NCI-H2081 treated with DMSO at 0.1 percent for 48 hours (cell line): ENCODE results near the gene PSG11.
"Not testable (repeated sequence)": the region's sequence is repeated elsewhere in the genome, so short reads cannot be mapped to it uniquely, and the experiment has no call there.

Experiments used
- DNase-seq: peaks from one replicate; lab custom pipeline; 2025; lab: John Stamatoyannopoulos, UW

Gene PSG11

DNA sequence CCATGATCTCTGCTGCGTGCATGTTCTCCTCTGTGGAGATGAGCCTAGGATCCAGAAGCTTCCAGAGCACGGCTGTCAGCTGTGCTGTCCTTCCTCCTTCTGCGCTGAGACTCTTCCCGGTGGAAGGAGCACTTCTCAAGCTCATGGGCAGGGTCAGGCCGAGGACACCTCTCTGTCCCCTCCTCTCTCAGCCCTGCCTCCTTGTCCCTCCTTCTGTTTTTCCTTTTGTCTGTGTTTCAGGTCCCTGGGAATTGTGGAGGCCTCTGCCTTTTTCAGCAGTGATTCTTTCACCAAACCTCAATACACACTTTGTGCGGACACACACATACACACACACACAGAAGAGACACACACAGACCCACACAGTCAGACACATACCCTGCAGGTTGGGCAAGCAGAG is at the start of gene PSG11:
TSS of gene PSG11 (minus strand) at position 101 of the 400 bp plus-strand sequence. CDS start at position 4, 97 bp downstream.
- not testable (repeated sequence) for DNase-seq

- not testable (repeated sequence) for DNase-seq
Observed at GRCh38 chr19:43062418-43062817, 36.1 kb upstream of the PSG11 start.

DNA sequence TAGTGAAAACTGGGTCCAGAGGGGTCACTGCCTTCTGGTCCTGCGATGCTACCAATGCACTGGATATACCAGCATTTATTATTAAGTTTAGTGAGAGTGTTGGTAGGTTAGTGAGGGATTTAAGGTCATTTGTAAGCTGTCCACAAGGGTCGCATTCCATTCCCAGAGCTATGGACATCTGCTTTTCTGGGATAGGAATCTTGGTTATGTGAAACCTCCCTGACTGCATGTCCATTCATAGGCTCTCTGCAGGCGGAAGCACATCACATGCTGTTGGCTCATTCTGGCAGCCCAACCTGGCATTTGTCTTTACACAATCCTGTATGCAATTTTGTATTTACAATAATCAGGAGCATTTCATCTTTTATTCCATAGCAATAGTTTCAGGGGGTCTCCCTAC is 35.1 kb upstream of the PSG11 start:
- DNase-seq, result not testable (repeated sequence)

DNA sequence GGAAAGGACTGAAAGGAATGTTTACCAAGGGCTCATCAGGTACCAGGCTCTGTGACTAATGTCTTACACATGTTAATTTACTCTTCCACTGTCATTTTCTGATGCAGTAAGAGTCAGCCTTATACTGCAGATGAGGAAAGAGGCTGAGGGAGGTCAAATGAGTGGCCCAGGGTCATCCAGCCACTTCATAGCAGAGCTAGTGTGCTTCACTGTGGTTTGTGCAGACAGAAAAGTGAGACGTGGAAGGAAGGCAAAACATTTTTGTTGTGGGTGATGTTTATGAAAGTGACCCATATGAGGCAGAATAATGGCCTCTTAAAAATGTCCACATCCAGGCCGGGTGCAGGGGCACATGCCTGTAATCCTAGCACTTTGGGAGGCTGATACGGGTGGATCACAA is 34.0 kb upstream of the PSG11 start:
- DNase-seq, result not testable (repeated sequence)

DNA sequence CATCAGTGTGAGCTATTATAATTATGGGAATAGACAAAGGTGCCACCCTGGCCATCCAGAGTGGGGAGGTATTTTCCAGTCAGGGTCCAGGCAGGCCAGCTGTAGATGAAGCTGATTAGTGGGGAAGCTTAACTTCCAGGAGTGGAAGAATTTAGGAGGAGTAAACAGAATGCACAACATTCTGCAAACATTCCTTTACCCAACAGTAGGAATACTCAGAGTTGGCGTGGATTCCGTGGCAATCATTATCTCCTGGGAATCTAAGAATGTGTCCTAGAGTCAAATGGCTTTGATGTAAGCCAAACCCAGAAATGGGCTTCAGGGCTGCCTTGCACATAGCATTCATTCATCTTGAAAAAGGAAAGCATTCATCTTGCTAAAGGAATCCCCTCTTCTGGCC is 33.2 kb upstream of the PSG11 start:
- not testable (repeated sequence) for DNase-seq

DNA sequence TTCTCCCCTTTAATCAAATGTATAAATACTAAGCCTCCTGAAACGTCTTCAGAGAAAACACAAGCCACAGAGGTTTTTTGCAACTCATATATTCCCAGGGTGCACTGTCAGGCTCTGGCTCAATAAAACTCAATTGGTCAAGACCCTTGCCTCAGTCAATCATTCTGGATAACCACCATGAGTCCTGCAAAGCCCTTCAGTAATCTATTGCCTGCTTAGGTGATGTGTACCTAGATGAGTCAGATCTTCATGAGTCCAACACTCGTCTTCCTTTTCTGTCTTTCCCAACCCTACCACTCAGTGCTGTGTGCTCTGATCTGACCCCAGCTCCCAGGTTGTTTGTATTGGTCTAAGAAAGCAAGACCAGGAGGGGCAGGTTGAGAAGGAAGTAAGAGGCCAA is 32.2 kb upstream of the PSG11 start:
- DNase-seq, result not testable (repeated sequence)

DNA sequence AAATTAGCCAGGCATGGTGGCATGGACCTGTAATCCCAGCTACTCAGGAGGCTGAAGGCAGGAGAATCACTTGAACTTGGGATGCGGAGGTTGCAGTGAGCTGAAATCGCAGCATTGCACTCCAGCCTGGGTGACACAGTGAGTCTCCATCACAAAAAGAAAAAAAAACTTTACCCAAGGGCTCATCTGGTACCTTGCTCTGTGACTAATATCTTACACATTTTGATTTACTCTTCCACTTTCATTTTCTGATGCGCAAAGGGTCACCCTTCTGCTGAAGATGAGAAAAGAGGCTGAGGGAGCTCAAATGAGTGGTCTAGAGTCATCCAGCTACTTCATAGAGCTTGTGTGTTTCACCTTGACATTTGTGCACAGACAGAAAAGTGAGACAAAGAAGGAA is 21.7 kb upstream of the PSG11 start:
- not testable (repeated sequence) for DNase-seq

DNA sequence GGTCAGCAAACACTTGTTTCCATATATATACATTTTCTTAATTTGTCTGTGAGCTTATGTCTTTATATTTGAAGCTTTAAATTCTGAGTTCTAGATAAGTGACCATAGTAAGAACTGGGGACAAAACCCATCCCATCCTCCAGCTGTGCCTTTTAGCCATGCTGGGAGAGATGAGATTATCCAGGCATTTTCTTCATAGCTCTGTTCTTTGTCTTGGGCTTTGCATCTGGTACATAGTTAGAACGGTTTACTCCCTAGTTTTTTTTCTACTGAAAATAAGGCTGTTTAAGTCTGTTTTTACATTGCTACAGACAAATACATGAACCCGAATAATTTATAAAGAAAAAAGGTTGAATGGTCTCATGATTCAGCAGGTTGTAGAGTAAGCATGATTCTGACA is 20.3 kb upstream of the PSG11 start:
- not testable (repeated sequence) for DNase-seq

- not testable (repeated sequence) for DNase-seq
Observed at GRCh38 chr19:43043492-43044180, 17.4 kb upstream of the PSG11 start.

DNA sequence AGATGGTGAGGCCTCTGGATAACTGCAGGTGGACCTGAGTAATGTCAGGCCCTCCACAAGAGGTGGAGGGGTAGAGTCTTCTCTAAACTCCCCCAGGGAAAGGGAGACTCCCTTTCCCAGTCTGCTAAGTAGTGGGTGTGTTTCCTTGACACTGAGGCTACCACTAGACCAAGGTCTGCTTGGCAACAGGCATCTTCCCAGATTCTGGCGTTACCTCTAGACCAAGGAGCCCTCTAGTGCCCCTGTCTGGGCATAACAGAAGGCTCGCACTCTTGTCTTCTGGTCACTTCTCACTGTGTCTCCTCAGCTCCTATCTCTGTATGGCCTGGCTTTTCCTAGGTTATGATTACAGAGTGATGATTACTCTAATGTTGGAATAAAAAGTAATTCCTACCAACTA is 5.4 kb upstream of the PSG11 start:
- DNase-seq, result not testable (repeated sequence)

- no peak for DNase-seq
Observed at GRCh38 chr19:43028866-43029265, 2.6 kb upstream of the PSG11 start.

DNA sequence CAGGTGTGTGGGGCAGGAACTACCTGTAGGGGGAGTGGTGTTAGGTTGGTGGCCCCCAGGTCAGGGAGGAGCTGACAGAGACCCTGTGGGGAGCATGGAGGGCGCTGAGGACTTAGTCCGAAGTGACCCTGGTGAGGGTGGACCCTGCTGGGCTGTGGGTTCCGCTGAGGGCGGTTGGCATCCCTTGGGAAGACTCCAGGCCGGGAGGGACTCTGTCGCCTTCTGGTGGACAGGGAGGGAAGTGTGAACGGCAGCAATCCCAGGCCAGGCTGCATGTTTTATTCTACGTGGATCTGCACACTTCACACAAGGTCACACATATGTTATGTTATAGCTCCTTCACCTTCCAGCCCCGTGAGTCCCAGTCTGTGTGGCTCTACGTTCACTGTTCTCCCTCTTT is 1.7 kb upstream of the PSG11 start:
- DNase-seq, result not testable (repeated sequence)

DNA sequence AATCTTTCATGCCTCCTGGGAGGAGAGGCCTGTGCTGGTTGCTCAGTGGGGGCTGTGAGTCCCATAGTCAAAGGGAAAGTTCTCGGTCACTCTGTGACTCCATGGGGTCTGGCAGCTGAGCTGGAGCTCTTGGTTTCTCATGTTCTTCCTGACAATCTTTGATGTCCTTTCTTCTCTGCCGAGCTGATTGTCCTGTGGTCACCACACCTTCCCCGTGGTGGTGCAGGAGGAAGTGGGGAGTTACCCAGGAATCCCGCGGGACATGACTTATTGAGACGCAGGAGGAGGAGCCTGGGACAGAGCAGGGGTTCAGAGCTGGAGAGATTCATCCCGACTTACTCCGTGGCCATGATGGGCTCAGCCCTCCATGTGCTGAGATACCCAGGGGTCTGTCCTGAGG is 792 bp upstream of the PSG11 start:
- DNase-seq, result not testable (repeated sequence)

GRCh38 chr19:43022098-43022497 is 4.2 kb downstream of the PSG11 start:
- DNase-seq, result not testable (repeated sequence)

GRCh38 chr19:43021629-43022028 is 4.6 kb downstream of the PSG11 start:
- DNase-seq, result not testable (repeated sequence)

DNA sequence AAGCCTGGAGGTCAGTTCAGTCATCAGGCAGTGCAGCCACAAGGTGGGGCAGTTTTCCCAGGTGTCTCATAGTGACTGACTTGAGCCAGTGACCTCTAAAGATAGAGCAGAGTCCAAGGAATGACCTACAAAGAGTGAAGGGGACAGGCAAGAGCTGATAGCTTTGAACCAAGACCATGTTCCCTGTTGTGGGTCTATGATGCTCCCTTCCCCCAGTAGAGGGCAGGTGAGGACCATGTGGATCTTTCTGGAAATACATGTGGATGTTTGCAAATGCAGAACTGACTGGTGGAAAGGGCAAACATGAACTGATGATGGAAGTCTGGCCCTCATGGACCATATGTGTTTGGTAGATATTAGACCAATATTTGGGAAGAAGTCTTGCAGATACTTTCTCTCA is 6.7 kb downstream of the PSG11 start:
- DNase-seq, result not testable (repeated sequence)

- not testable (repeated sequence) for DNase-seq
Observed at GRCh38 chr19:43005841-43006240, 20.4 kb downstream of the PSG11 start.

GRCh38 chr19:43004846-43005245 is 21.4 kb downstream of the PSG11 start:
- not testable (repeated sequence) for DNase-seq

- DNase-seq, result not testable (repeated sequence)
Observed at GRCh38 chr19:43003634-43004033, 22.6 kb downstream of the PSG11 start.

GRCh38 chr19:43002948-43003347 is 23.3 kb downstream of the PSG11 start:
- DNase-seq, result not testable (repeated sequence)

DNA sequence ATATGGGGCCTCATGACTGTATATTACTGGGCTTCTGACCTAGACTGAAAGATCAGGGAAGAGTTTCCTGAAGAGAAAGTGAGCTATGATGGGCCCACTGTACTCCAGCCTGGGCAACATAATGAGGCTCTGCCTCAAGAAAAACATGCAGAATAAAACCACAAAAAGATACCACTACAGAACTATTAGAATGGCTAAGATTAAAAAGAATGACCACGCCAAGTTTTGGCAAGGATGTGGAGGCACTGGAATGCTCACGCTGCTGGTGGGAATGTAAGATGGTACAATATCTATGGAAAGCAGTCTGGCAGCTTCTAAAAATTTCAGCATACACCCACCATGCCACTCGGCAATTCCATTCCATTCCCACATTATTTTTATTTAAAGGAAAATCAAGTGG is 30.1 kb downstream of the PSG11 start:
- not testable (repeated sequence) for DNase-seq

DNA sequence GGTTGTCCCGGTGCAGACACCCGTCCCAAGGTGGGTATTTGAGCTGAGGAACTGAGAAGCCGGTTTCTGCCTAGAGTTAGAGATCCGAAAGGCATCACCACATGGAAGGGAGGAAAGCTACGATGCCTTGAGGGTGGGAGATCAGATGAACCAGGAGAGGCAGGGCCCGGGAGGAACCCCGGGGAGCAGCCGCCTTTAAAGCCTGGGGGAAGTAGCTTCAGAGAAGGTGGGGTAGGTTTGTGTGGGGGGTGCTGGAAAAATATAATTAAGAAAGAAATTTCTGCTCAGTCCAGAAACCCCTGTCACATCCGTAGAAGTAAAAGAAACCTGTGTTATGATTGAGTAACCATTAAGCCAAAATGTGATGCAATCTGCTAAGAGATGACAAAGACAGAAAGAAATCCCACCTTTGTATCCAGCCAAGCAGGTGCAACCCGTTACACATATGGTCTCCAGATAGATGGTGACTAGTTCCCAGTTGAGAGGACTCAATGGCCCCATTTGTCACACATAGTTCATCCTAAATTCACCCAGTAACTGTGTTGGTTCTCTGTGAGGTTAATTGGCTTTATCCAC is 34.2 kb downstream of the PSG11 start:
- DNase-seq, result not testable (repeated sequence)

GRCh38 chr19:42989851-42990250 is 36.4 kb downstream of the PSG11 start:
- DNase-seq, result no peak

GRCh38 chr19:42989186-42989585 is 37.1 kb downstream of the PSG11 start:
- DNase-seq, result not testable (repeated sequence)
